OCI-M1 (cell line): ENCODE data around the gene KCNQ5.
A peak's percentile ranks its signal among the peaks of the same experiment; 100 is the strongest.

Experiments used
- DNase-seq: peaks from one replicate; lab custom pipeline; 2025; lab: John Stamatoyannopoulos, UW

KCNQ5 gene

GRCh38 chr6:72639920-72640614, 18.2 kb downstream of the KCNQ5 start:
- peak; percentile 54 for DNase-seq

GRCh38 chr6:72640615-72640930, 18.7 kb downstream of the KCNQ5 start:
- no peak for DNase-seq

GRCh38 chr6:72642435-72642834, 20.6 kb downstream of the KCNQ5 start:
- DNase-seq = no peak

- peak; percentile 33 for DNase-seq
These were observed 21.4 kb downstream of the KCNQ5 start for GRCh38 chr6:72643214-72643613.

- no peak for DNase-seq
These were observed 25.0 kb downstream of the KCNQ5 start for GRCh38 chr6:72646604-72647485.

GRCh38 chr6:72647489-72647888, 25.6 kb downstream of the KCNQ5 start:
- DNase-seq = no peak

- DNase-seq = peak; percentile 87
These were observed 27.4 kb downstream of the KCNQ5 start for GRCh38 chr6:72649032-72649984.

- peak; percentile 70 for DNase-seq
These were observed 28.3 kb downstream of the KCNQ5 start for GRCh38 chr6:72650081-72650745.

GRCh38 chr6:72651174-72651573, 29.3 kb downstream of the KCNQ5 start:
- no peak for DNase-seq

- no peak for DNase-seq
These were observed 30.4 kb downstream of the KCNQ5 start for GRCh38 chr6:72651967-72652956.

- DNase-seq = peak; percentile 59
These were observed 31.2 kb downstream of the KCNQ5 start for GRCh38 chr6:72653026-72653425.

GRCh38 chr6:72654071-72654621, 32.3 kb downstream of the KCNQ5 start:
- peak; percentile 45 for DNase-seq

GRCh38 chr6:72657407-72658197, 35.7 kb downstream of the KCNQ5 start:
- DNase-seq = no peak

GRCh38 chr6:72659754-72660153, 37.9 kb downstream of the KCNQ5 start:
- DNase-seq = no peak

GRCh38 chr6:72661411-72661810, 39.5 kb downstream of the KCNQ5 start:
- DNase-seq = no peak

GRCh38 chr6:72665599-72665998, 43.7 kb downstream of the KCNQ5 start:
- no peak for DNase-seq

- no peak for DNase-seq
These were observed 47.5 kb downstream of the KCNQ5 start for GRCh38 chr6:72669324-72669723.

- DNase-seq = no peak
These were observed 51.0 kb downstream of the KCNQ5 start for GRCh38 chr6:72672906-72673305.

GRCh38 chr6:72674842-72675241, 53.0 kb downstream of the KCNQ5 start:
- no peak for DNase-seq
